EL (cell line): ENCODE results near the gene SPDYE1.
"Not testable (repeated sequence)": the region's sequence is repeated elsewhere in the genome, so short reads cannot be mapped to it uniquely, and the experiment has no call there.

Experiments
- DNase-seq: peaks from one replicate; pipeline ENCODE4 v3.0.0-alpha.2; 2016

The SPDYE1 gene

DNA sequence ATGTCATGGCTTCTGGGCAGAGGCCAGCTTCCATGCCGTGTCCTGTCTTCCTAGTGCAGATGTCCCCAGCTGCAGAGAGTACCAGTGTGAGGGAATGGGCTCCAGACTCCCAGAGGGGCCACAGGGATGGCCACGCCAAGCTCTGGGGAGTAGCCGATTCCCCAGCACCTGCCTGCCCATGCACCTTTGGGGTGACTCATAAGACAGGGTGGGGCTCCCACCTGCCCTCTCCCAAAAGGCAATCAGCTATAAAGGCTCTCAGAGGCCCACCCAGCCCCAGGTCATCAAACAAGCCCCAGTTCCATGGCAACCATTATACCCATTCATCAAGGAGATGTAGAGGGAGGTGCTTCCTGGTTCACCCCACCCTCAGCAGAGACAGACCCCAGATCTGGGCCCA is at the start of gene SPDYE1:
Gene SPDYE1, plus strand, starts transcription at position 366 of the 400 bp plus-strand sequence. CDS start 2,053 bp downstream, outside the sequence.
- DNase-seq = not testable (repeated sequence)

DNA sequence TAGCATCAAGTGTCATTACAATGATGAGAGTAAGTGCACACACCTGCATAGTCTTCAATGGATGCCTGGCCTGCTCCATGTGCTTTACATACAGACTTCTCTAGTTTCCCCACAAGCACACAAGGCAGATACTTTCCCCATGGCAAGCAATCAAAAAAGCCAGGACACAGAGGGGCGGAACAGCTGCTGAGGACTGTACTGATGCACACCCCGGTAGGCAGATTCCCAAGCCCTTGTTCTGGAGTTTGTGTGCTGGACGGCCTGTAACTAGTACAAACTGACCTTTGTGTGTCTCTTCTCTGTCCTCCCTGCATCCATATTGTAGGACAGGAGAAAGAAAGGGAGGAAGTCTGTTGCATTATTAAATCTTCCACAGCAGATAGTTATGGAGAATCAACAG is 45.7 kb upstream of the SPDYE1 start:
- DNase-seq = no peak

DNA sequence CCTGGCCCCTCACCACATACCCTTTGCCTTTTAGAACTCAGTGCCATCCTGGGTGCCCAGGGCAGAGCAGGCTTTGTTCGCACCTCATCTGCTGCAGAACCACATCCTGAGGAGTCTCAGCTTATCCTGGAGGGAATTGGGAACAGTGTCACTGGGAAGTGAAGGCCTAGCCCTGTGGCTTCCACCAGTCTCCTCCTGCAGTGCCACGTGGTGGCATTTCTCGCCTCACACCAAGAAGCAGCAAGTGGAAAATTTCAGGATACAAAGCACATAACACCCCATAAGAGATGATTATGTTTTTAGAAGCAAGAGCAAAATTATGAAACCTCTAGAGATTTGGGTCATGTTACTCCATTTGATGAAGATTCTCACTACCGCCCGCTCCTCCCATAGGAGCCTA is 44.6 kb upstream of the SPDYE1 start:
- DNase-seq = no peak

DNA sequence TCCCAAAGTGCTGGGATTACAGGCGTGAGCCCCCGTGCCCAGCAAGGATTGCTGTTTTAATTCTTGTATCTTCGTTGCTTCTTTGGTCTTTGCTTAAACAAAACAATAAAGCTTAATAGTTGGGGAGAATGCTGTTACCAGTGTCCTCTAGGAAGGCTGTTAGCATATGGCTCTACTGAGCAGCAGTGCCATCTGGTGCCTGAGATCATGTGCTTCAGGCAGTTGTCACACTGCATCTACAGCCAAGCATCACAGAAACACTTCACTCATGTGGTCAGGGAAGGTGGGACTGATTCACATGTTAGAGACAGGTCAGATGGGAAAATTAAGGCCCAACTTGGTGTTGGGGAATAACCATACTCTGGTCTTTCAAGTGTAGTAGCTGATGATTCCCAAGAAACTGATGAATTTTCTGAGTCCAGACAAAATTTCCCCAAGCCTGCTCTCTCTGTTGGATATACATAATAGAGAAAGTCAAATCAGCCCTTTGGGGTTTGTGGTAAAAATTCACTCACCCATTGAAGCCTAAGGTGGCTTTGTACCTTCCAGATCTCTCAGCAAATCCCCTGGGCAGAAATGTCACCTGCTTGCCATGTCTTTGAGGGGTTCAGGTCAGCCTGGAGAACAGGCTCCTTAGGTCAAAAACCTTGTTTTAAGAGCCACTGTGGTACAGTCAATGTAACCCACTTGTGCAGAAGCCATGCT is 43.0 kb upstream of the SPDYE1 start:
- peak; percentile 63 for DNase-seq

DNA sequence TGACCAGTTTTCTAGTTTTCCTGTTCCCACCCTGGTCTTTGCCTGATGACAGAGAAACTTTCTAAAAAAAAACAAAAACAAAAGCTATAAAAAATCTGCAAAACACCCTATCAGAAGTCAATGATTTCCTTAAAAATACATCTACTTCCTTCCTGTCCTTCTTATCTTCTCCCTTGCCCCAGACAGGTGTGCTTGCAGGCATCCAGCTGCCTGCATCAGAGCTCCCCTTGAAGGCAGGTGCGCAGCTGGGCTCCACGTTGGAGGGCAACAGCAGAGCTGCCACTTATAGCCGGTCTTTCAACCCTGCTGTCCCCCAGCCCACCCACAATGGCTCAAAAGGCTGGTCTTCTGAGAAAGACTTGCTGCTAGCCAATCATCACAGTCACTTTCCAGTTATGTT is 41.7 kb upstream of the SPDYE1 start:
- DNase-seq = no peak

GRCh38 chr7:43960933-43961332 is 36.8 kb upstream of the SPDYE1 start:
- DNase-seq = no peak

- not testable (repeated sequence) for DNase-seq
Measured at GRCh38 chr7:43966392-43966791, 31.3 kb upstream of the SPDYE1 start.

DNA sequence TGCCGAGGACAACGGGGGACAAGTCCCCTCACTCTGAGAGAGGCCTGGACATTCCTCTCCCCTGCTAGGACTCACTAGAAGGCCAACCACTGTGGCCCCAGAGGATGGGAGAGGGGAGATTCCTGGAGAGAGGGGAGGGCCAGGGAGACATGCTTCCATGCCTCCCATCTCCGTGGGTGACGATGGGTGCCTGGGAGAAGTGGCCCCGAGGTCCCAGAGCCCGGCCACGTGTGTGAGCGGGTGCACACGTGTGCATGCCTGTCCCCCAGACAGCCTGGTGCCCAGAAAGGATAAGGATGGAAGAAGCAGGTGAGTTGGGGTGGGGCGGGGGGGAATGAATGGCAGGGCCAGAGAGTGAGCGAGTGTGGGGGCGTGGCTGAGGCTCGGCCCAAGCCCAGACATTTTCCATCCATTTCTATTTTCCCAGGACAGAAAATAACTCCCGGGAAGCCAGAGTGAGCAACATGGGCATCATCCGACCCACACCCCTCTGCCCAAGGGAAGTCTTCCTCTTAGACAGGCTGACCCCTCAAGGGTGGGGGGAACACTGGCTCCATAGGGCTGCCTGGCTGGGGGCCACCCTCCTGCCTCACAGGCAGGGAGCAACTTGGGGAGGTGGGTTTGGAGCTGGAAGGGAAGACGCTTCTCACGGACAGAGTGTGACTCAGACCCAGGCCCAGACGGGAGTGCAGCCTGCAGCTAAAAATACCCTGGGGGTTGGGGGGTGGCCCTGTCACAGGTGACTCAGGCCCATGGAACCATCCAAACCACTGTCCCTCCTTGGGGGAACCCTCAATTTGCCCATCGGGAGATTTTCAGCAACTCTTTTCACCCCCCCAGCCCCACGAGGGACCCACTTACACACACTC is 29.3 kb upstream of the SPDYE1 start:
- DNase-seq = peak; percentile 25

GRCh38 chr7:43969586-43969985 is 28.1 kb upstream of the SPDYE1 start:
- DNase-seq = not testable (repeated sequence)

- DNase-seq = not testable (repeated sequence)
Measured at GRCh38 chr7:43970698-43971097, 27.0 kb upstream of the SPDYE1 start.

GRCh38 chr7:43974033-43974573 is 23.6 kb upstream of the SPDYE1 start:
- not testable (repeated sequence) for DNase-seq

GRCh38 chr7:43974725-43975482 is 22.8 kb upstream of the SPDYE1 start:
- not testable (repeated sequence) for DNase-seq

DNA sequence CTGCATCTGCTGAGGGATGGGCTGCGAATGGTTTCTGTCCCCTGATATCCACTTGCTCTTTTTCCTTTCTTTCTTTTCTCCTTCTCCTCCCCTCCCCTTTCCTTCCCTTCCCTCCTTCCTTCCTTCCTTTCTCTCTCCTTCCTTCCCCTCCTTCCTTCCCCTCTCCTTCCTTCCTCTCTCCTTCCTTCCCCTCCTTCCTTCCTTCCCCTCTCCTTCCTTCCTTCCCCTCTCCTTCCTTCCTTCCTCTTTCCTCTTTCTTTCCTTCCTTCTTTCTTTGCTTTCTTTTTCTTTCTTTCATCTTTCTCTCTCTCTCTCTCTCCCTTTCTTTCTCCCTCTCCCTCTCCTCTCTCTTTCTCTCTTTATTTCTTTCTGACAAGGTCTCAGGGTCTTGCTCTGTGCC is 20.2 kb upstream of the SPDYE1 start:
- DNase-seq = no peak

GRCh38 chr7:43978102-43978501 is 19.6 kb upstream of the SPDYE1 start:
- DNase-seq = not testable (repeated sequence)

GRCh38 chr7:43982848-43983247 is 14.8 kb upstream of the SPDYE1 start:
- DNase-seq = not testable (repeated sequence)

- DNase-seq = not testable (repeated sequence)
Measured at GRCh38 chr7:43983736-43984135, 14.0 kb upstream of the SPDYE1 start.

GRCh38 chr7:43985904-43986864 is 11.5 kb upstream of the SPDYE1 start:
- DNase-seq = peak; percentile 59

- not testable (repeated sequence) for DNase-seq
Measured at GRCh38 chr7:43987476-43987875, 10.2 kb upstream of the SPDYE1 start.

- DNase-seq = not testable (repeated sequence)
Measured at GRCh38 chr7:43990011-43990585, 7.6 kb upstream of the SPDYE1 start.

- DNase-seq = not testable (repeated sequence)
Measured at GRCh38 chr7:43990829-43991228, 6.9 kb upstream of the SPDYE1 start.

GRCh38 chr7:43992896-43993295 is 4.8 kb upstream of the SPDYE1 start:
- DNase-seq = peak; percentile 84
